Measurements from ENCODE around the gene SOX10.

DNA sequence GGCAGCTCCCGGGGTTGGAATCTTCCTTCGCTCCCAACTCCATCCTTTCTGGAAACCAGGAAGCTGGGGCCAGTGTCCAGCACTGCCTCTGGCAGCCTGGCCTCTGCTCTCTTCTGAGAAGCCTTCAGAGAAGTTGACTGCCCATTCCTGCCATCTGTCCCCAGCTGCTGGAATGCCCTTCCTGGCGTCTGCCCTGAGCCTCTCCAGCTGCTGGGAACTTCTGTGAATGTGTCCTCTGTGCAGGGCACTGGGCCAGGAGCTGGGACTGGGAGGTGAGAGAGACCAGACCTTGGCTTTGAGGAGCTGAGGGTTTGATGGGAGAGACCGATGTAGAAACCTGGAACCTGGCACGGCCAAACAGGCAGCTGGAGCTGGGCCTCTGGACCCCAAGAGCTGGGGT, 5.9 kb upstream of the SOX10 start:
- TF ChIP-seq POLR2AphosphoS5 (IDR thresholded peaks at IDR 0.05; ENCODE audit: insufficient read depth in 1 of 2, low read depth in 1 of 2) (no peak), POLR2A (IDR thresholded peaks at IDR 0.05) (no peak)
- TF ChIP-seq, protein P1, sequence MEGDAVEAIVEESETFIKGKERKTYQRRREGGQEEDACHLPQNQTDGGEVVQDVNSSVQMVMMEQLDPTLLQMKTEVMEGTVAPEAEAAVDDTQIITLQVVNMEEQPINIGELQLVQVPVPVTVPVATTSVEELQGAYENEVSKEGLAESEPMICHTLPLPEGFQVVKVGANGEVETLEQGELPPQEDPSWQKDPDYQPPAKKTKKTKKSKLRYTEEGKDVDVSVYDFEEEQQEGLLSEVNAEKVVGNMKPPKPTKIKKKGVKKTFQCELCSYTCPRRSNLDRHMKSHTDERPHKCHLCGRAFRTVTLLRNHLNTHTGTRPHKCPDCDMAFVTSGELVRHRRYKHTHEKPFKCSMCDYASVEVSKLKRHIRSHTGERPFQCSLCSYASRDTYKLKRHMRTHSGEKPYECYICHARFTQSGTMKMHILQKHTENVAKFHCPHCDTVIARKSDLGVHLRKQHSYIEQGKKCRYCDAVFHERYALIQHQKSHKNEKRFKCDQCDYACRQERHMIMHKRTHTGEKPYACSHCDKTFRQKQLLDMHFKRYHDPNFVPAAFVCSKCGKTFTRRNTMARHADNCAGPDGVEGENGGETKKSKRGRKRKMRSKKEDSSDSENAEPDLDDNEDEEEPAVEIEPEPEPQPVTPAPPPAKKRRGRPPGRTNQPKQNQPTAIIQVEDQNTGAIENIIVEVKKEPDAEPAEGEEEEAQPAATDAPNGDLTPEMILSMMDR (IDR thresholded peaks at IDR 0.05): no peak
